Ascending aorta (tissue), 2 donors: ENCODE measurements around the gene IL4R. TPM values are rescaled to one million over a fixed set of nuclear protein-coding genes. Genes with fewer than 3 reads are reported as not detected.
"Not testable (repeated sequence)": the region's sequence is repeated elsewhere in the genome, so short reads cannot be mapped to it uniquely, and the experiment has no call there.

ENCODE experiments used
- DNase-seq, 2 donors: peaks; one replicate each; pipeline ENCODE4 v3.0.0-alpha.2; 2019; ENCODE audit warnings: low spot score in 2 of 2
- H3K27ac ChIP-seq, 2 donors: fragments of 200-600 bp; sonication (generic); one replicate each; pipeline ENCODE4 v1.5.1; 2016 to 2017; ENCODE audit warnings: mild to moderate bottlenecking in 1 of 2
- H3K27me3 ChIP-seq: fragments of 200-600 bp; sonication (generic); one replicate; pipeline ENCODE4 v1.5.1; 2017
- H3K36me3 ChIP-seq, 2 donors: fragments of 200-600 bp; sonication (generic); one replicate each; pipeline ENCODE4 v1.5.1; 2016
- H3K4me1 ChIP-seq, 2 donors: fragments of 200-600 bp; sonication (generic); one replicate each; pipeline ENCODE4 v1.5.1; 2016 to 2017; ENCODE audit warnings: mild to moderate bottlenecking in 1 of 2
- H3K4me3 ChIP-seq, 2 donors: fragments of 200-600 bp; sonication (generic); one replicate each; pipeline ENCODE4 v1.5.1; 2016 to 2017; ENCODE audit warnings: mild to moderate bottlenecking in 1 of 2
- H3K9me3 ChIP-seq, 2 donors: fragments of 200-600 bp; sonication (generic); one replicate each; pipeline ENCODE4 v1.5.1; 2016
- CTCF ChIP-seq, 3 experiments: fragments of 200-600 bp in 2 of 3; fragments of 450-650 bp in 1 of 3; sonication (generic) in 2 of 3; IDR thresholded peaks; one replicate each; pipeline ENCODE4 v1.5.1; 2016 to 2019; ENCODE audit warnings: antibody characterized with exemption in 3 of 3, mild to moderate bottlenecking in 1 of 3, moderate library complexity in 1 of 3
- intact Hi-C: fragments of 100-400 bp; cut with DNase I; formaldehyde crosslinking; loops from one replicate; pipeline ENCODE4 v1.15.1; 2023
- total RNA-seq: library from RNA; depleted of rRNA; stranded (reverse); fragments of >200 nt; gene quantifications from one replicate; pipeline ENCODE4 v1.1.0, GENCODE V29; 2016

Gene IL4R
- total RNA-seq, 1 donor from 2014 or later, result 88.7 TPM

DNA sequence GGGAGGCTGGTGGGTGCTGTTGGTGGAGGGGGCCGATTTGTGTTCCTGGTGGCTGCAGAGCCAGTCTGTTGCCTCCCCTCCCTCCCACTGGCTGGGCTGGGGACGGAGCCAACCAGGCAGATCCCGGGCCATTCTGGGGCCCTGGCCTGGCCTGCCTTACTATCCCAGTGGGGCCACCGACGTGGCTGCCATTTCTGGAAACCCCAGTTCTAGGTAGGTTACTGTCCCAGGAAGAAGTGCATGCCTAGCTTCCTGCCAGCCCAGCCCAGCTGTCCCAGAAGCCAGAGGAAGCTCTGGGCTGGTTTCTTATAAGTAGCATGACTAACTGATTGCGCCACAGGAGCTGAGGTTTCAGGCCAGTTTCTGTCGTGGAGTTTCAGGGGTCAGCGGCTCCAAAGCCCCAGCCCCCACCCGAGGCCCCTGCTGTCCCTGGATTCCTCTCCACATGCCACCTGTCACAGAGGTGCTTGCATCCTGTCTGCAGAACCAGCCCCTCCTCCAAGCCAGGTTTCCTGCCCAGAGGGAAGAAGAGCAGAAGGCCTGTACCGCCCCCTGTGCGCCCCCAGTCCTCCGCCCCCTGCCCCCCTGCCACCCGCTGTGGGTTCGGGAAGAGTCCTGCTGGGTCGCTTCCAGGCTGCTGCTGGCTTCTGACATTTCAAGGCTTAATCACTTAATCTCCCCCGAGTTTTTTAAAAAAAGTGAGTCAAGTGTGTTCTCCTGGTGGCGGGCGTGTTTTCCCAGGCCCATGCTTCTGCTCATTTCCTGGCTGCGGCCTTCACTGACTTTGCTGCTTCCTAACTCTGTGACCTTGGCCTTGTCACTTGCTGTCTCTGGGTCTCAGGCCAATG is 13.2 kb downstream of the IL4R start:
- peak overlapping the region; percentile 91 for H3K27ac ChIP-seq
- no peaks in the 10 kb centered on the region for H3K9me3 ChIP-seq
- no peaks in the 10 kb centered on the region for H3K36me3 ChIP-seq
- peaks cover 15 to 21% of the 10 kb centered on the region in 2 donors for H3K4me1 ChIP-seq
- intact Hi-C loops, result no loop called here
- H3K4me3 ChIP-seq, result no peak overlapping the region
- no peaks in the 10 kb centered on the region for H3K27me3 ChIP-seq
- peak; percentile 76 to 95 for DNase-seq
- no peak for TF ChIP-seq CTCF (IDR thresholded peaks at IDR 0.05)

DNA sequence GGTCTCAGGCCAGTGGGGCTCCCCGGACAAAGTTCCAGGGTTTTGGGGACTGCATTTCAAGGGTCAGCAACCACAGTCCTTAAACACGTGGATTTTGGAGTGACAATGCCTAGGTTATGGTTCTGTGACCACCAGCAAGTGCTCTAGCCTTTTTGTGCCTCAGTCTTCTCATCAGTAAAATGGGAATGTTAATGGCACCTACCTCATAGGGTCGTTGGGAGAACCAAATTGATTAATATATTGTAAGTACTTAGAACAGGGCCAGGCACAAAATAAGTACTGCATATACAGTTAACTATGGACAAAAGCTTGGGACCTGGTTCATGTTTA is 13.8 kb downstream of the IL4R start:
- DNase-seq, result no peak
- no peaks in the 10 kb centered on the region for H3K36me3 ChIP-seq
- intact Hi-C loops, result no loop called here
- peak overlapping the region; percentile 91 for H3K27ac ChIP-seq
- no peak for TF ChIP-seq CTCF (IDR thresholded peaks at IDR 0.05)
- no peak overlapping the region for H3K4me3 ChIP-seq
- peaks cover 15 to 21% of the 10 kb centered on the region in 2 donors for H3K4me1 ChIP-seq
- no peaks in the 10 kb centered on the region for H3K9me3 ChIP-seq
- no peaks in the 10 kb centered on the region for H3K27me3 ChIP-seq

GRCh38 chr16:27328937-27329336 is 15.2 kb downstream of the IL4R start:
- H3K9me3 ChIP-seq, result no peaks in the 10 kb centered on the region
- no peak overlapping the region for H3K4me3 ChIP-seq
- TF ChIP-seq CTCF (IDR thresholded peaks at IDR 0.05), result no peak
- peaks cover 15 to 21% of the 10 kb centered on the region in 2 donors for H3K4me1 ChIP-seq
- peak overlapping the region; percentile 91 for H3K27ac ChIP-seq
- no peaks in the 10 kb centered on the region for H3K27me3 ChIP-seq
- DNase-seq, result no peak
- peaks cover 0 to 5% of the 10 kb centered on the region in 2 donors for H3K36me3 ChIP-seq
- intact Hi-C loops, result no loop called here

GRCh38 chr16:27329376-27330079 is 15.8 kb downstream of the IL4R start:
- H3K4me3 ChIP-seq, H3K9me3 ChIP-seq, H3K27me3 ChIP-seq, intact Hi-C loops, DNase-seq: not testable (repeated sequence)
- peaks cover 5 to 11% of the 10 kb centered on the region in 2 donors for H3K36me3 ChIP-seq
- H3K4me1 ChIP-seq, result peaks cover 15 to 21% of the 10 kb centered on the region in 2 donors
- peak overlapping the region; percentile 91 for H3K27ac ChIP-seq

DNA sequence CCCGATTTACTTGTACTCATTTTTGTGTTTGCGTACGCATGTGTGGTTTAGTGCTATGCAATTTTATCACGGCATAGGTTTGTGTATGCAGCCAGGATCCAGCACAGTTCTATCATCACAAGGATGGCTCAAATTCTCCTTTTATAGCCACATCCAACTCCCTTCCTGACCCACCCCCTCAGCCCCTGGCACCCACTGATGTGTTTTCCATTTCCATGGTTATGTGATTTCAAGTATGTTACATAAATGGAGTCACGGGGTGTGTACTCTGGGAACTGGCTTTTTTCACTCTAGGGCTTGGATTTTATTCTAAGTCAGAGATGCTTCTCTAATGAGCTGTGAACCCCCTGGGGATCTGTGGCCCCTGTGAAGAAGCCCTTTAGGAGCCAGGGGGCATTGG is 16.8 kb downstream of the IL4R start:
- Histone ChIP-seq H3K9me3 (no peaks in the 10 kb centered on the region), H3K27me3 (no peaks in the 10 kb centered on the region), H3K4me1 (peaks cover 15 to 21% of the 10 kb centered on the region in 2 donors), H3K36me3 (peaks cover 14 to 15% of the 10 kb centered on the region in 2 donors), H3K4me3 (no peak overlapping the region), H3K27ac (peak overlapping the region; percentile 91)
- peak in 1 of 2 donors; percentile 91 for DNase-seq
- TF ChIP-seq CTCF (IDR thresholded peaks at IDR 0.05), result no peak
- intact Hi-C loops, result no loop called here

GRCh38 chr16:27332105-27332504 is 18.3 kb downstream of the IL4R start:
- H3K4me1 ChIP-seq, result peaks cover 10 to 16% of the 10 kb centered on the region in 2 donors
- no peak for DNase-seq
- H3K27me3 ChIP-seq, result no peaks in the 10 kb centered on the region
- H3K27ac ChIP-seq, result peak overlapping the region; percentile 83 to 91
- H3K4me3 ChIP-seq, result no peak overlapping the region
- peaks cover 14 to 15% of the 10 kb centered on the region in 2 donors for H3K36me3 ChIP-seq
- no peak for TF ChIP-seq CTCF (IDR thresholded peaks at IDR 0.05)
- H3K9me3 ChIP-seq, result no peaks in the 10 kb centered on the region
- intact Hi-C loops, result no loop called here
